GM12878 (cell line): ENCODE measurements around the gene UGT1A7. TPM values are rescaled to one million over a fixed set of nuclear protein-coding genes. Genes with fewer than 3 reads are reported as not detected.

Experiments used
- ATAC-seq: fragments of 200-7000 bp; cut with Tn5 transposase; 3 replicates; pipeline ENCODE4 v1.9.1; 2020; ENCODE audit warnings: mild to moderate bottlenecking, moderate library complexity
- BruUV-seq: library from RNA; stranded (reverse); fragments of 400-500 nt; replicated peaks from 2 replicates; lab custom pipeline; 2021; lab: Mats Ljungman, UMichigan
- CTCF ChIA-PET: fragments of 300-600 bp; sonication (Branson Sonifier 250); formaldehyde crosslinking; extraction: SDS; loops from one replicate; lab custom pipeline; 2021; ENCODE audit warnings: inconsistent platforms; lab: Yijun Ruan, JAX
- POLR2A ChIA-PET: fragments of 350-600 bp; formaldehyde crosslinking; extraction: SDS; loops from one replicate; lab custom pipeline; 2021; ENCODE audit warnings: inconsistent platforms; lab: Charles Lee
- RAD21 ChIA-PET: fragments of 300-600 bp; sonication (Branson Sonifier 250); formaldehyde crosslinking; loops from one replicate; lab custom pipeline; 2023; ENCODE audit warnings: antibody characterized with exemption; ENCODE audit not compliant: unreplicated experiment; lab: Charles Lee
- SMC1A ChIA-PET: fragments of 300-600 bp; sonication (Branson Sonifier 250); formaldehyde crosslinking; loops from one replicate; lab custom pipeline; 2023; ENCODE audit not compliant: unreplicated experiment, uncharacterized antibody; lab: Charles Lee
- DNase-seq: peaks from one replicate; pipeline ENCODE4 v3.0.0-alpha.2; 2011; ENCODE audit warnings: low read depth, low spot score
- FAIRE-seq: peaks from 3 replicates; lab custom pipeline; 2011; peaks lifted over from hg19 to GRCh38; lab: Jason Lieb, UNC
- H2AFZ ChIP-seq: 2 replicates; pipeline ENCODE4 v1.6.0; 2011; ENCODE audit warnings: low read depth, low read length, control low read depth; ENCODE audit not compliant: control insufficient read depth
- H3K27ac ChIP-seq: 2 replicates; pipeline ENCODE4 v1.5.1; 2011; ENCODE audit warnings: control low read depth; ENCODE audit not compliant: control insufficient read depth, insufficient read depth
- H3K27me3 ChIP-seq, 2 experiments: replicated peaks in 1 of 2; 2 replicates each; pipeline versions ENCODE4 v1.6.0 to v1.6.1; 2011; ENCODE audit warnings: low read length in 1 of 2; ENCODE audit not compliant: control insufficient read depth in 2 of 2, insufficient read depth in 2 of 2
- H3K36me3 ChIP-seq, 2 experiments: 2 replicates each; pipeline ENCODE4 v1.5.1; 2011; ENCODE audit warnings: low read length in 1 of 2; ENCODE audit not compliant: control insufficient read depth in 2 of 2, insufficient read depth in 2 of 2
- H3K4me1 ChIP-seq: 2 replicates; pipeline ENCODE4 v1.6.1; 2011; ENCODE audit warnings: mild to moderate bottlenecking, low read length, moderate library complexity, mixed read lengths; ENCODE audit not compliant: control insufficient read depth, insufficient read depth
- H3K4me2 ChIP-seq: 2 replicates; pipeline ENCODE4 v1.6.0; 2011; ENCODE audit warnings: control low read depth; ENCODE audit not compliant: control insufficient read depth, insufficient read depth
- H3K4me3 ChIP-seq: fragments of 200-600 bp; sonication (generic); 2 replicates; pipeline ENCODE4 v1.5.1; 2016
- H3K79me2 ChIP-seq: 2 replicates; pipeline ENCODE4 v1.6.0; 2011; ENCODE audit warnings: low read length; ENCODE audit not compliant: control insufficient read depth, insufficient read depth
- H3K9ac ChIP-seq: 2 replicates; pipeline ENCODE4 v1.8.0; 2011; ENCODE audit warnings: low read length, control low read depth, mixed read lengths; ENCODE audit not compliant: control insufficient read depth, insufficient read depth
- H3K9me3 ChIP-seq: replicated peaks from 3 replicates; pipeline ENCODE4 v1.5.1; 2011; ENCODE audit warnings: mild to moderate bottlenecking, low read length; ENCODE audit not compliant: control insufficient read depth, insufficient read depth
- H4K20me1 ChIP-seq: 2 replicates; pipeline ENCODE4 v1.6.0; 2011; ENCODE audit not compliant: control insufficient read depth, insufficient read depth
- ATF3 ChIP-seq: IDR thresholded peaks from 2 replicates; pipeline ENCODE4 v1.6.1; 2011; ENCODE audit warnings: low read depth, mild to moderate bottlenecking, low read length, moderate library complexity, borderline replicate concordance; ENCODE audit errors: extremely low read depth
- ATF7 ChIP-seq: fragments of 450-650 bp; IDR thresholded peaks from 2 replicates; pipeline ENCODE4 v1.6.1; 2016; ENCODE audit warnings: low read depth, mild to moderate bottlenecking
- E4F1 ChIP-seq: fragments of 450-650 bp; IDR thresholded peaks from 2 replicates; pipeline ENCODE4 v1.6.1; 2018; ENCODE audit warnings: borderline replicate concordance, mild to moderate bottlenecking; ENCODE audit not compliant: partially characterized antibody
- FOS ChIP-seq: IDR thresholded peaks from 3 replicates; pipeline ENCODE4 v1.6.1; 2011; ENCODE audit warnings: borderline replicate concordance; ENCODE audit not compliant: insufficient read length; ENCODE audit errors: extremely low read depth
- HDGF ChIP-seq: fragments of 450-650 bp; IDR thresholded peaks from 2 replicates; pipeline ENCODE4 v1.6.1; 2016; ENCODE audit warnings: antibody characterized with exemption
- IRF3 ChIP-seq: fragments of 450-650 bp; IDR thresholded peaks from 2 replicates; pipeline ENCODE4 v1.6.1; 2014; ENCODE audit warnings: mild to moderate bottlenecking
- MLLT1 ChIP-seq: fragments of 450-650 bp; IDR thresholded peaks from 2 replicates; pipeline ENCODE4 v1.6.1; 2016; ENCODE audit warnings: mild to moderate bottlenecking
- NR2C2 ChIP-seq: IDR thresholded peaks from 2 replicates; pipeline ENCODE4 v1.6.1; 2011; ENCODE audit warnings: borderline replicate concordance, low read depth; ENCODE audit not compliant: control insufficient read depth, insufficient read length
- NR2F1 ChIP-seq: fragments of 450-650 bp; conservative IDR thresholded peaks from 2 replicates; pipeline ENCODE4 v1.6.1; 2017; ENCODE audit warnings: mild to moderate bottlenecking
- POLR2AphosphoS5 ChIP-seq: IDR thresholded peaks from 2 replicates; pipeline ENCODE4 v1.6.1; 2011; ENCODE audit warnings: mild to moderate bottlenecking, low read length, inconsistent platforms
- RAD51 ChIP-seq: fragments of 450-650 bp; IDR thresholded peaks from 2 replicates; pipeline ENCODE4 v1.6.1; 2016; ENCODE audit warnings: moderate library complexity, mild to moderate bottlenecking, inconsistent platforms
- SIX5 ChIP-seq: IDR thresholded peaks from 2 replicates; pipeline ENCODE4 v1.6.1; 2011; ENCODE audit warnings: mild to moderate bottlenecking, low read depth, low read length, moderate library complexity; ENCODE audit not compliant: severe bottlenecking
- SREBF2 ChIP-seq: IDR thresholded peaks from 2 replicates; pipeline ENCODE4 v1.6.1; 2012; ENCODE audit warnings: mild to moderate bottlenecking, low read length
- ZBTB11 ChIP-seq: fragments of 450-650 bp; formaldehyde crosslinking; IDR thresholded peaks from 2 replicates; pipeline ENCODE4 v1.5.0; 2022; ENCODE audit warnings: mild to moderate bottlenecking, missing genetic modification characterization
- ZNF217 ChIP-seq: fragments of 450-650 bp; IDR thresholded peaks from 2 replicates; pipeline ENCODE4 v1.6.1; 2017; ENCODE audit warnings: antibody characterized with exemption, mild to moderate bottlenecking
- ZSCAN29 ChIP-seq: fragments of 450-650 bp; IDR thresholded peaks from 2 replicates; pipeline ENCODE4 v1.6.1; 2017; ENCODE audit warnings: mild to moderate bottlenecking, moderate library complexity
- WGBS: methylation state at CpG from one replicate; pipeline ENCODE4 v1.1.6; 2016; ENCODE audit warnings: low lambda C conversion rate; ENCODE audit not compliant: insufficient replicate concordance, insufficient coverage; ENCODE audit errors: missing lambda C conversion rate; 5-methylcytosine and 5-hydroxymethylcytosine counted together
- in situ Hi-C: fragments of 300-500 bp; cut with MboI; formaldehyde crosslinking; loops from 9 replicates; pipeline ENCODE4 v1.14.3; 2018; ENCODE audit warnings: mixed read lengths
- intact Hi-C: fragments of 100-400 bp; cut with micrococcal nuclease; formaldehyde crosslinking; loops from one replicate; pipeline ENCODE4 v1.14.2; 2022; ENCODE audit not compliant: unreplicated experiment
- polyA plus RNA-seq, 11 experiments: library from polyadenylated mRNA; depleted of rRNA in 4 of 11; unstranded in 6 of 11; stranded (reverse) in 5 of 11; fragments of >200 nt; fragmentation: Nextera tagmentation in 4 of 11; fragmentation: Illumina TruSeq in 1 of 11; extraction: Ambion mirVana in 4 of 11; extraction: Trizol in 1 of 11; gene quantifications; 1 replicate in 1 of 11; 2 replicates in 10 of 11; pipeline versions ENCODE4 v1.2.1 to v1.2.3, GENCODE V29; 2011 to 2016; ENCODE audit warnings: inconsistent platforms in 2 of 11, missing spikeins in 2 of 11, low read depth in 1 of 11
- total RNA-seq, 4 experiments: library from RNA; depleted of rRNA in 3 of 4; stranded (reverse); fragments of >200 nt in 3 of 4; fragmentation: Illumina TruSeq in 1 of 4; extraction: Trizol in 1 of 4; gene quantifications; 2 replicates each; pipeline versions ENCODE4 v1.2.1 to v1.2.3, GENCODE V29; 2013 to 2021

Gene UGT1A7
- total and polyA plus RNA-seq, 10 of the 15 experiments (the other 5 are each of a cell fraction or from before 2014, with no cell fraction given): not detected

GRCh38 chr2:233802132-233802815, 120.6 kb downstream of the UGT1A7 start:
- Histone ChIP-seq H2AFZ (no peak overlapping the region), H3K27me3 (no peaks in the 10 kb centered on the region; a peak in 1 of 4 replicates), H3K9ac (no peak overlapping the region), H3K27ac (no peak overlapping the region), H3K79me2 (no peaks in the 10 kb centered on the region), H3K4me3 (no peak overlapping the region), H3K4me2 (no peak overlapping the region), H3K4me1 (no peaks in the 10 kb centered on the region), H4K20me1 (no peaks in the 10 kb centered on the region), H3K9me3 (no peaks in the 10 kb centered on the region), H3K36me3 (no peaks in the 10 kb centered on the region)
- WGBS: 0% methylated on average over 3 of the region's 3 CpGs
- no peak for ATAC-seq
- no peak for DNase-seq
- SMC1A ChIA-PET: no interaction called here
- intact Hi-C loops: no loop called here
- RAD21 ChIA-PET: no interaction called here
- in situ Hi-C loops: no loop called here
- POLR2A ChIA-PET: no interaction called here
- FAIRE-seq: no peak
- no TSS peak for BruUV-seq
- CTCF ChIA-PET: no interaction called here
- no peak for TF ChIP-seq ATF7
- no peak for TF ChIP-seq FOS
- TF ChIP-seq SIX5: no peak
- no peak for TF ChIP-seq ZSCAN29
- no peak for TF ChIP-seq NR2F1
- TF ChIP-seq IRF3: no peak
- no peak for TF ChIP-seq ATF3
- TF ChIP-seq RAD51: no peak
- TF ChIP-seq ZNF217: no peak
- no peak for TF ChIP-seq ZBTB11 (CRISPR knock-in tag)
- no peak for TF ChIP-seq POLR2AphosphoS5
- TF ChIP-seq HDGF: no peak
- TF ChIP-seq NR2C2: no peak
- TF ChIP-seq E4F1: no peak
- TF ChIP-seq MLLT1: no peak
- no peak for TF ChIP-seq SREBF2
